ENCODE measurements around the gene SYNPR.

- TF ChIP-seq, protein P1, sequence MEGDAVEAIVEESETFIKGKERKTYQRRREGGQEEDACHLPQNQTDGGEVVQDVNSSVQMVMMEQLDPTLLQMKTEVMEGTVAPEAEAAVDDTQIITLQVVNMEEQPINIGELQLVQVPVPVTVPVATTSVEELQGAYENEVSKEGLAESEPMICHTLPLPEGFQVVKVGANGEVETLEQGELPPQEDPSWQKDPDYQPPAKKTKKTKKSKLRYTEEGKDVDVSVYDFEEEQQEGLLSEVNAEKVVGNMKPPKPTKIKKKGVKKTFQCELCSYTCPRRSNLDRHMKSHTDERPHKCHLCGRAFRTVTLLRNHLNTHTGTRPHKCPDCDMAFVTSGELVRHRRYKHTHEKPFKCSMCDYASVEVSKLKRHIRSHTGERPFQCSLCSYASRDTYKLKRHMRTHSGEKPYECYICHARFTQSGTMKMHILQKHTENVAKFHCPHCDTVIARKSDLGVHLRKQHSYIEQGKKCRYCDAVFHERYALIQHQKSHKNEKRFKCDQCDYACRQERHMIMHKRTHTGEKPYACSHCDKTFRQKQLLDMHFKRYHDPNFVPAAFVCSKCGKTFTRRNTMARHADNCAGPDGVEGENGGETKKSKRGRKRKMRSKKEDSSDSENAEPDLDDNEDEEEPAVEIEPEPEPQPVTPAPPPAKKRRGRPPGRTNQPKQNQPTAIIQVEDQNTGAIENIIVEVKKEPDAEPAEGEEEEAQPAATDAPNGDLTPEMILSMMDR (conservative IDR thresholded peaks at IDR 0.05; ENCODE audit: low read length): no peak
- TF ChIP-seq EZH2phosphoT487 (IDR thresholded peaks at IDR 0.05; ENCODE audit: borderline replicate concordance, low read depth, low read length): no peak
Observed at GRCh38 chr3:63471781-63472180, 193.7 kb downstream of the SYNPR start.

All from OCI-LY7 (cell line).